RPMI8226 (cell line): ENCODE results near the gene KAZN.
"Not testable (repeated sequence)": the region's sequence is repeated elsewhere in the genome, so short reads cannot be mapped to it uniquely, and the experiment has no call there.

ENCODE experiments used
- DNase-seq: peaks from one replicate; pipeline ENCODE4 v3.0.0-alpha.2; 2015

Gene KAZN

GRCh38 chr1:15020943-15021745 lies 422.7 kb downstream of the KAZN start:
- no peak for DNase-seq

GRCh38 chr1:15022048-15022447 lies 423.6 kb downstream of the KAZN start:
- DNase-seq: no peak

- DNase-seq: no peak
Observed at GRCh38 chr1:15023205-15023604, 424.7 kb downstream of the KAZN start.

- no peak for DNase-seq
Observed at GRCh38 chr1:15023976-15024375, 425.5 kb downstream of the KAZN start.

- no peak for DNase-seq
Observed at GRCh38 chr1:15026117-15026489, 427.6 kb downstream of the KAZN start.

- DNase-seq: peak; percentile 36
Observed at GRCh38 chr1:15027515-15027986, 429.1 kb downstream of the KAZN start.

GRCh38 chr1:15028102-15028501 lies 429.6 kb downstream of the KAZN start:
- no peak for DNase-seq

GRCh38 chr1:15028616-15029015 lies 430.1 kb downstream of the KAZN start:
- no peak for DNase-seq

- DNase-seq: no peak
Observed at GRCh38 chr1:15029036-15029435, 430.6 kb downstream of the KAZN start.

- DNase-seq: no peak
Observed at GRCh38 chr1:15029786-15030185, 431.3 kb downstream of the KAZN start.

- no peak for DNase-seq
Observed at GRCh38 chr1:15031251-15031933, 432.9 kb downstream of the KAZN start.

GRCh38 chr1:15033264-15033663 lies 434.8 kb downstream of the KAZN start:
- DNase-seq: no peak

GRCh38 chr1:15034656-15035055 lies 436.2 kb downstream of the KAZN start:
- DNase-seq: no peak

GRCh38 chr1:15035236-15035635 lies 436.8 kb downstream of the KAZN start:
- DNase-seq: no peak

- no peak for DNase-seq
Observed at GRCh38 chr1:15036101-15036500, 437.6 kb downstream of the KAZN start.

- DNase-seq: peak; percentile 86
Observed at GRCh38 chr1:15038232-15039016, 439.9 kb downstream of the KAZN start.

GRCh38 chr1:15039017-15039648 lies 440.6 kb downstream of the KAZN start:
- DNase-seq: no peak

- DNase-seq: no peak
Observed at GRCh38 chr1:15039901-15040300, 441.4 kb downstream of the KAZN start.

GRCh38 chr1:15040685-15041084 lies 442.2 kb downstream of the KAZN start:
- DNase-seq: not testable (repeated sequence)

GRCh38 chr1:15042866-15043265 lies 444.4 kb downstream of the KAZN start:
- no peak for DNase-seq

GRCh38 chr1:15043934-15044333 lies 445.4 kb downstream of the KAZN start:
- no peak for DNase-seq

GRCh38 chr1:15045123-15045522 lies 446.6 kb downstream of the KAZN start:
- no peak for DNase-seq
